GM19035 (cell line): Measurements from ENCODE around the gene AATK.
"Not testable (repeated sequence)": the region's sequence is repeated elsewhere in the genome, so short reads cannot be mapped to it uniquely, and the experiment has no call there.

Experiments
- ATAC-seq: cut with Tn5 transposase; IDR thresholded peaks from one replicate; pipeline ENCODE4 v1.9.1; 2021; ENCODE audit not compliant: unreplicated experiment

Gene AATK

GRCh38 chr17:81163703-81164370, 2.2 kb downstream of the AATK start:
- no peak for ATAC-seq

- no peak for ATAC-seq
These were observed 2.8 kb downstream of the AATK start for GRCh38 chr17:81163051-81163695.

DNA sequence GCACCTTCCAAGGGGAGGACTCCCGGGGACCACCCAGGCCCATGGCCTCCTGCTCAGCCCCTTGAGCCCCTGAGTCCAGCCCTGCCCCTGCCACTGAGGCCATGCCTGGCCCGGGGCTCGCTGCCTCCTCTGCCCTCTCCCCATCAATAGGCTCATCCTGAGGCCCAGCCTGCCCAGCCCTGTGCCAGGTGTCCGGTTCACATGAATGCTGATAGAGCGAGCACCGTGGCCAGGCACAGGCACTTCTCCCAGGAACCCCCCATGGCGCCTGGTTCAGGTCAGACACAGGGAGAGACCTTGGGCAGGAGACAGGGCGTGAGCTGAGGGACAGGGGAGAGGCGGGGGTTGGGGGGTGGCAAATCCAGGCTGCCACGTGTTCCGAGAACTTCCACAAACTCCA, 3.5 kb downstream of the AATK start:
- ATAC-seq: no peak

DNA sequence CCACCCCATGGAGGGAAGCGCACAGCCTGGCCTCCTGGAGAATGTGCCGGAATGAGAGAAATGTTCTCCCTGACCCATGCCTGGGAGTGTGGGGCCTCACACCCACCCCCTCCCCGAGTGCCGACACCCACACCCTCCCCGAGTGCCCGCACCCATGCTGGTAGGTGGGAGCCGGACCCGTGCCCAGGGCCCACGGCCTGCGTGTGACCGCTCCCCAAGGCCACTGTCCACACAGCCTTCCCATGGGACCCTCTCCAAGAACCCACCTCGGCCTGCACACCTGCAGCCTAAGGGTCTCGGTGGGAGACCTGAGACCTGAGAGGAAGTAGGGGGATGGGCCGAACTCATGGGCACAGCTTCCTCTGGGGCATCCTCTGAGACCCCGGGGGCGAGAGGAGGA, 4.0 kb downstream of the AATK start:
- no peak for ATAC-seq

- ATAC-seq: no peak
These were observed 4.5 kb downstream of the AATK start for GRCh38 chr17:81161536-81161935.

DNA sequence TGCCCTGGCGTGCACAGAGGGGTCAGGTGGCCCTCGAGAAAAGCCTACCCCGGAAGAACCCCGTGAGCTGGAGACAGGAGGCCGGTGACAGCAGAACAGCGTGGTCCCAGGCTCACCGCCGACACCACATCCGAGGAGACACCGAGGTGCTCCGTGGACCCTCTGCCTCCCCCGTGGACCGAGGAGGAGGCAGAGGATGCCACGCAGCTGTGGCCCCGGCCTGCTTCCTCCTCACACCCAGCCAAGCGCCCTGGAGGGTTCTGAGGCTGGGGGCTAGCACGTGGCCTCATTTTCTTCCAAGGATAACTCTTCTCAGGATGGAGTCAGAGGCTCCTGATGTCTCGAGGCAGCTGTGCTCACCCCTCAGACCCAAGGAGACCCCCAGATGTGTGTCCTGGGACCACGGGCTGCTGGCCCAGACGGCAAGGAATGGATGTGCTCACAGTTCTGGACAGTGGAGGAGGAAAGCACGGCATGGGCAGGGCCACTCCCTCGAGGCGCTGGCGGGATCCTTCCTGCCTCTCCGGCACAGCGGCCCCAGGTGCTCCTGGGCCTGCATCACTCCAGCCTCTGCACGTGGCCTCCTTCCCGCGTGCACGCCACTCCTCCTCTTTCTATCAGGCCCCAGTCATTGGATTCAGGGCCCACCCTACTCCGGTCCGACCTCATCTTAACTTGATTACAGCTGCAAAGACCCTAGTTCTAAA, 5.1 kb downstream of the AATK start:
- ATAC-seq: no peak

GRCh38 chr17:81160306-81160705, 5.7 kb downstream of the AATK start:
- no peak for ATAC-seq

GRCh38 chr17:81159611-81160265, 6.3 kb downstream of the AATK start:
- no peak for ATAC-seq

DNA sequence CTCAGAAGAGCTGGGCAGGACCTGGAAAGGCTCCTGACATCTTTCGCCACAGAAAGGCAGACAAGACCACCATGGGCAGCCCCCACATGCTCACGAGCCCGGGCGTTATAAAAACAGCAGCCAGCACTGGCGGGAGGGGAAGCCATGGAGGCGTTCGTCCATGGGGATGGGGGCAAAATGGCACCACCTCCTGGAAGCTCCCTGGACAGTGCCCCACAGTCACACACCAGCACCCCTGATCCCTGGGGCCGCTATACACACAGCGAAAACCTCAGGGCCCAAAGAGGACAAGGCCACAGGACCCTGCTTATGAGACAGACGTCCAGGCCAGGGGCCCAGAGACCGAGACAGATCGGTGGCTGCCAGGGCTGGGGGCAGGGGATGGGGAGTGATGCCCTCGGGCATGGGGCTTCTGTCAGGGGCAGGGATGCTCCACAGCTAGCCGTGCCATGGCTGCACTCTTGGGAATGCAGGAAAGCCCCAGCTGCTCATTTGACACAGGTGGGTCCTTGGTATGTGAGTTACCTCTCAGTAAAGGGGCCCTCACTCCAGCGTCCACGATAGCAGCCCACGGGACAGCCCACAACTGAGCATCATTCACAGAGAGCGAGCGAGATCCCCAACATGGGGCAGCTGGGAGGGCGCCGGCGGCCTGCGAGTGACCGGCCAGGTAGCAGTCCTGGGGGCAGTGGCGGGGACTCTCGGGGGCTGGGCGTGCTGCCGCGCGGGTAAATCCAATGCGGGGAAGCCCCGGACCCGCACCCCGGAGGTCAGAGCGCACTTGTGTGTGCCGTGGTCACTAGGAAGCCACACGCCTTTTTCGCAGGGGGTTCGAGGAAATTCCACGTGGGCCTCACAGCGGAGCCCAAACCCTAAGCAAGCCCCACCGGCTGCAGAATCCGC, 7.1 kb downstream of the AATK start:
- no peak for ATAC-seq

DNA sequence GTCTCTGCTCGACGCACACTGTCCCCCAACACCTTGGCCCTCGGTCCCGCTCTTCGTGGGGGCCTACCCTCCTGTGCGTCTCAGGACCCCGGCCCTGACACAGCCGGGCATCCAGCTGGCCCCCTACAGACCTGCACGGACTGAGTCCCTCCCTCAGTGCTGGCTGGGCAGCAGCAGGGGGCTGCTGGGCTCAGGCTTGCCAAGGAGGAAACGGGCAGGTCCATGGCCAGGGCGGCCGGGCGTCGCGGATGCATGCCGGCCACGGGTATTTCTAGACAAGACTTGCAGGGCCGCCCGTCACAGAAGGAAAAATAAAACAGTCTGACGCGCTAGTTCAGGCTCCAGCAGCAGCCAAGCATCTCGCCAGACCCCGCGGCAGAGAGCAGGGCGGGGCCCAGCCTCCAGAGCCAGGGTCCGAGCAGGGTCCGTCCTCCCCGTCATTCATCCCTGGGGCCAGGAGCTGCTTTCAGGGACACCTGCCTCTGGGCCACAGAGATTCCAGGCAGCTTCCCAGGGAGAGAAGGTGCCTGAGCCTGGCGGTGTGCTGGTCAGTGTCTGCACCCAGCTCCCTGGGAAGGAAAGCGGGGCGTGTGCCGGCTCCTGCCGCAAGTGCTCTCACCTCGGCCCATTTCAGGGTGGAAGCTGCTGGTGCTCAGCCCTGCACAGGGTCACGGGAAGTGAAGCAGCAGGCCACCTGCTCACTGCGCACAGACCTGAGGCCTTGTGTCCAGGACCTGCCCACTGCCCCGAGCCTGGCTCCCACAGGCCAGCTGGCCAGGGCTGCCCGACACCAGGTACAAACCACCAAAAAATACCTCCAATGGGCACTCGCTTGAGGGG, 8.0 kb downstream of the AATK start:
- no peak for ATAC-seq

- no peak for ATAC-seq
These were observed 8.9 kb downstream of the AATK start for GRCh38 chr17:81156866-81157805.

DNA sequence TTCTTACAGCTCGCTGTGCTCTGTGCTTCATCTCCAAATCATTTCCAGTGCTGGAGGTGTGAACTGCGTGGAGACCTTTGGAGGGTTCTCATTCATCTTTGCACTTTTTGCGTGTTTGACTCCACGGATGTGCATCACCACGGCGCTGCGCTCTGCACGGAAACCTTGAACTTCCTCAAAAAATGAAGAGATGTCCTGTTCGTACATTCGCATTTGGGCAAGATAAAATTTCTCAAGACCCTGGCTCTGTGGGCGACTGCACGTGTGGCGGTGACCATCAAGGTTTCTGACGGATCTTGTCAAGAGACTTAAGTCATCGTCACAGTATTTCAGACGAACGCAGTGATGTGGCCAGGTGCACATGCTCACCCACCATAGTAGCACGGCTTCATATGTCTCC, 11.1 kb downstream of the AATK start:
- ATAC-seq: no peak

DNA sequence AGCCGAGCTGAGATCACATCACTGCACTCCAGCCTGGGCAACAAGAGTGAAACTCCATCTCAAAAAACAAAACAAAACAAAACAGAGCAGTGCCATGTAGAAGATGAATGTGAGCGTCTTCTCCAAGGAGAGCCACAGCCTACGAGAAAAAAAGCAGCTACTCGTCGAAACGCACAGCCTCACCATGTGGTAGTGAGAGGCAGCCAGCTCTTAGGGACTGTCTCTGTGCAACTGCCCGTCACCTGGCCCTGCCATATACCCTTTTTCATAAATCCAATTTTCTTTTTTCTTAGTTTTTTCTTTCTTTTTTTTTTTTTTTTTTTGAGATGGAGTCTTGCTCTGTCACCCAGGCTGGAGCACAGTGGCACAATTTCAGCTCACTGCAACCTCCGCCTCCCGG, 12.0 kb downstream of the AATK start:
- not testable (repeated sequence) for ATAC-seq

DNA sequence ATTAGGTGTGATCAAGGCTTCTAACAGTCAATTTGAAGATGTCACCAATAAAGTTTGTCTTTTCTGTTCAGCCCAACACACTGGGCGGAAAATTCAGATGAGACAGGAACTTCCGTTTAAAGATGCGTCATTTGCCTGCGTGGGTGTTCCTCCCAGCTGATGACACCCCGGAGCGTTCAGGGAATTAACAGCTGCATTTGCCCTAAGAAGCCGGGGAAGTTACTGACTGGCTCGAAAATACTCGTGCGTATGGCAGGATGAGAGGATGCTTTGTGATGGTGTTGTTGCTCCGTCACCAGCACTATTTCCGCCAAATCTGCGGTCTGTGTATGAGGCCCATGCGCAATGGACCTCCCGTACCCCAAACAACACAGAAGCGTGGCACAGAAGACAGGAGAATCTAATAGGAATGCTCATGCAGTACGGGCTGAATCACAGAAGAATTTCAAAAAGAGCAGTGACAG, 12.6 kb downstream of the AATK start:
- no peak for ATAC-seq

DNA sequence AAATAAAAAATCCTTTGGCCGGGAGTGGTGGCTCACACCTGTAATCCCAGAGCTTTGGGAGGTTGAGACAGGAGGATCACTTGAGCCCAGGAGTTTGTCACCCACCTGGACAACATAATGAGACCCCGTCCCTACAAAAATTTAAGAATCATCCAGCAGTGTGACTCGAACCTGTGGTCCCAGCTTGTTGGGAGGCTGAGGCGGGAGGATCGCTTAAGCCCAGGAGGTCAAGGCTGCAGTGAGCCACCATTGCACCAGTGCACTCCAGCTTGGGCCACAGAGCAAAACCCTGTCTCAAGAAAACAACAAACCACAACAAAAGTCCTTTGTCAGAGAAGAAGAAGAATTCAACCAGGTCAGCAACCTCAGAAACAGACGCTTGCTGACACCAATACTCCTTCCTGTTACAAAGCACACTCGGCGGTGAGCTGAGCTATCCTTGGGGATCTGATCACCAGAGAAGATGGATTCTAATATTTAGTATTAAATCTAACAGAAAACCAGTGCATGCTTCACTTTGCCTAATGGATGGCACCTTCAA, 13.7 kb downstream of the AATK start:
- ATAC-seq: no peak

DNA sequence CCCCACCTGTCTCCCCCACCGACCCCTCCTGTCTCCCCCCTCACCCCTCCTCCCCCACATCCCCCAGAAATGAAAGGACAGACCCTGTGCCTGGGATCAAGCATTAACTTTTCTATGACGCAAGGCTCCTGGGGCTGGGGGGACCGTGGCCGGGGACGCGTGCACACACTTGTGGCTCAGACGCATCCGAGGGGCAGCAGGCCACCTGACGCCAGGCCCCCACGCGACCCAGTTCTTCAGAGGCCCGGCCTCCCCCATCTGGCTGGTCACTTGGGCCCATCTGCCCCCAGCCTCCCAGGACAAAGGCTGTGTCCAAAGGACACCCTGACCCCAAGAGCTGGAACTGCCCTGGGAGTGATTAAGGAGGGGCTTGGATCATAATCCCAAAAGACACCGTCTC, 14.7 kb downstream of the AATK start:
- no peak for ATAC-seq

DNA sequence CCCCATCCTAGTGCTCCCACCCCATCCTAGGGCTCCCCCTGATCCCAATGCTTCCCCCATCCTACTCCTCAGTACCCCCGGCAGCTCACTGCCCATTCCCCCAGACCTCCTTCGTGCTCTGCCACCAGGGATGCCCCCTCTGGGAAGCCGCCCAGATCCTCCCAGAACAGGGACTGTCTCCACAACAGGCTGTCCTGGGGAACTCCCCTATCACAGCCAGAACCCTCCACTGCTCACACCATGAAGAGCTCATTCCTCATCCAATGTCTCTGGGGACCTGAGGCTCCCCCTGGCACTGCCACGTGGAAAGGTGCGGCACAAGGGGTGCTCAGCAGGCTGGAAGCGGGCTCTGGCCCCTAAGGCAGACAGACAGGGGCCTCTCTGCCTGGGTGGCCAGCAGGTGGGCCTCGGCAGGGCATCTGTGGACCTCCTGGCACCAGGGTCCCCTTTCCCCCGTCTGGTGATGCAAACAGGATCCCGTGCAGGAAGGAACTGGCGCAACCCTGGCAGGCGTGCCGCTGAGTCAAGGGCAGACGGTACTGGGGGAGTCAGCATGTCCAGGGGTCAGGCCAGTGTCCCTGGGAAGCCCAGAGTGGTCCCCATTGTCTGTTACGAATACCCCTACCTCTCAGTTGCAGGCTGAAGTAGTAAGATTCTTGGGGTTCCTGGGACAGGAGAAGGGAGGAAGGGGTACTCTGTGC, 15.5 kb downstream of the AATK start:
- ATAC-seq: no peak

DNA sequence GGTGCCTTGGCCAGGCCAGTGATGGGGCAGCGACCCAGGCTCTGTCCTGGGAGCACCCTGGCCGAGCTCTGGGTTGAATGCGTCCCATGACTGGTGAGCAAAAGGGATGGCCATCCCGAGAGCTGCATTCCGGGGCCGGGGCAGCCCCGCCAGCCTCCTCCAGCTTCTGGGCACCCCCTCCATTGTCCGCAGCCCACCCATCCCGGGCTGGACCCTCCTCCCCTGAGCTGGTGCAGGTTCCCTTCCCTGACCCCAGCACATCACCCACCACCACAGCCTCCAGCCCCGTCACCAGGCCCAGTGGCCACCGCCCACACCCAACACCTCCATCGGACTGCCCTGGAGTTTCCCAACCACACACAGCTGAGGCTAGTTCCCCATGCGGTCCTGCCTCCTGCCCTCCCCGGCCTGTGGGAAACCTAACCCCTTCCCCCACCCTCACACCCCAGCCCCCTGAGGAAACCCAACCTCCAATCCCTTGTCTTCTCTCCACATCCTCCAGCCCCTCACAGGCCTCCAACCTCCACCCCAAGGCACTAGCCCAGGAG, 17.0 kb downstream of the AATK start:
- no peak for ATAC-seq
